LNCAP (cell line): Measurements from ENCODE around the gene NLGN2.

ENCODE experiments used
- CTCF ChIP-seq: fragments of 450-650 bp; IDR thresholded peaks from 2 replicates; pipeline ENCODE4 v1.5.1; 2017; ENCODE audit warnings: mild to moderate bottlenecking

The NLGN2 gene

GRCh38 chr17:7437369-7437863, 29.8 kb downstream of the NLGN2 start:
- TF ChIP-seq CTCF, result no peak

DNA sequence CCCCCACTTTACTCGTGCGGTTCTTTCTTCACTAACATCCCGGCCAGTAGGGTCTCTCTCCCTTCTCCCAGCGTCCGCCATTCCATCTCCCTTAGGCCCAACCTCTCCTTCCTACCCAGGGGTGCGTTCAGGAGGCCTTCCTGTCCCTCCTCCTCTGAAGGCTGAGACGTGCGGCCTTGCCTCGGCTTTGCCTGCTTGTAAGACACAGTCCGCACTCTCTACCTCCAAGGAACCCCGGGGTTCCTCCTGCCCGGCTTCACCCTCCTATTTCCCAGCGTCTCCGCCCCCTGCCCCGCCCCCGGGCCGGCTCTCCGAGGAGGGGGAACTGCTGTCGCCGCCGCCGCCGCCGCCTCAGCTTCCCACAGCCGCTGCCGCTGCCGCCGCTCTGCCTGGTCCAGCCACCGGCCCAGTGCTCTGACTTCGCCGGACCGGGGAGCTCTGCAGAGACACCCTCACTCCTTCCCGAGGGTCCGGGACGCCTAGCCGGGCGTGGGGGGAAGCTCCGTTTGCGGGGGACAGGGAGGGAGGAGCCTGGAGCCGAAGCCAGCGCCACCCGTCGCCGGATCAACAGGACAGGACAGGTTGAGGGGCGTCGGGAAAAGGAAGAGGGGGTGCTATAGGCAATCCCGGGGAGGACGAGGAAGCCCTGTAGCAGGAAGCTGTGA, 30.4 kb downstream of the NLGN2 start:
- TF ChIP-seq CTCF, result no peak

- no peak for TF ChIP-seq CTCF
Measured at GRCh38 chr17:7438656-7439460, 31.2 kb downstream of the NLGN2 start.

DNA sequence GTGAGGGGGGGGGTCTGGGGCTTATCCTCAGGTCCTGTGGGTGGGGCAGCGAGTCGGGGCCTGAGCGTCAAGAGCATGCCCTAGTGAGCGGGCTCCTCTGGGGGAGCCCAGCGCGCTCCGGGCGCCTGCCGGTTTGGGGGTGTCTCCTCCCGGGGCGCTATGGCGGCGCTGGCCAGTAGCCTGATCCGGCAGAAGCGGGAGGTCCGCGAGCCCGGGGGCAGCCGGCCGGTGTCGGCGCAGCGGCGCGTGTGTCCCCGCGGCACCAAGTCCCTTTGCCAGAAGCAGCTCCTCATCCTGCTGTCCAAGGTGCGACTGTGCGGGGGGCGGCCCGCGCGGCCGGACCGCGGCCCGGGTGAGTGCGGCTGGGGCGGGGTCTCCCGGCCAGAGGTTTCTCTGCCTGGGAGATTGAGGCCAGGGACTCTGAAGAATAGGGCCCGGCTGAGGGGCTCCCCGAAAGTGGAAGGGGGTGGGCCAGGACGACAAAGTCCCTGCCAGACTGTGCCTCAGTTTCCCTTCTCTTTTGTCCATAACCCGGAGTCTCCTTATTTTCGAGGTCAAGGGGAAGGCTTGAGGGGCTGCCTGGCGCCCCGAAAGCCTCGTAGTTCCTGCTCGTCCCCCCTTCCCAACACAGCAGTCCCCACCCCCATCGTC, 31.9 kb downstream of the NLGN2 start, which contains the start of gene FGF11:
TSS of gene FGF11 (plus strand) at position 51 of the 651 bp plus-strand sequence. CDS start at position 160, 109 bp downstream.
- no peak for TF ChIP-seq CTCF

DNA sequence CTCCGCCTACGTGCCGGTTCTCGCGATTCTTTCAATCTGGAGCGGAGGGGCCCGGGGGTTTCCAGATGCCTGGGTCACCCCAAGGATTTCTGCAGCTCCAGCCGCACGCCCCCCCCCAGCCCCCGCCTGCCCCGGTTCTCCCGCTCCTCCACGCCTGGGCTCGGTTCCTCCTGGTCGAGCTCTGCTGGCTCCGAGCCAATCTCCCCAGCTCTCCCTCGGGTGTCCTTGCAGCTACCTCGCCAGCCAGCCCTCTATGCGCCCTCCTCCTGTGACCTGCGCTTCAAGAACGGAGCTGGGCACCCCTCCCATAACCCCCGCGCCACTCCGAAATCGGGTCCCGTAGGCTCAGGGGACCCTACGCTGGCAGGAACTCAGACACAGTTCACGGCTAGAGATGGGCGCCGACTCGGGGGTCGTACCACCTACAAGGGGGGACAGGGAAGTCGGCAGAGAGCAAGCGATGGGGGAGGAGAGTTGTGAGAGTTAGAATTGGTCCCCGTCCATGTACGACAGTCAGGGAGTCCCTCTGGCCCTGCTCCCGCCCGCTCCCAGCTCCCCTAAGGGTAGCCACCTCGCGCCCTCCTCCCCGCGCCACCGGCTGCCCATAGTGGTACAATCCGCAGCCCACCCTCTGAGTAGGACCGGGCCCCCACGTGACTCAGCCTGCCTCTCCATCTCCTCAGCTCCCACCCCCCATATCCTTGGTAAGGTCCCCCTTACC, 32.6 kb downstream of the NLGN2 start:
- TF ChIP-seq CTCF, result no peak

GRCh38 chr17:7440834-7441195, 33.2 kb downstream of the NLGN2 start:
- no peak for TF ChIP-seq CTCF

DNA sequence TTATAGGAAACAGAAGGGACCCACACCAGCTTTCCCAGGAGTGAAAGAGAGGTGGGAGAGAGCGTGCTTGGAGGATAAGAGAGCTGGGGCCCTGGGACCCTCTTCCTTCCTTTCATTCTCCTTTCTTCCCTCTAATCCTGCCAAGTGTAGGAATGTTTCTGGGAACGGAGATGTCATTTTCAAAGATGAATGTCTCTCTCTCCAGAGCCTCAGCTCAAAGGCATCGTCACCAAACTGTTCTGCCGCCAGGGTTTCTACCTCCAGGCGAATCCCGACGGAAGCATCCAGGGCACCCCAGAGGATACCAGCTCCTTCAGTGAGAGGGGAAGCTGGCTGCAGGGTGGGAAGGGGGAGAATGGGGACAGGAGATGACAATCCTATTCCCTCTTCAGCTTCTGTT, 33.6 kb downstream of the NLGN2 start:
- no peak for TF ChIP-seq CTCF
